H1 (cell line): ENCODE data around the gene S100G. TPM values are rescaled to one million over a fixed set of nuclear protein-coding genes. Genes with fewer than 3 reads are reported as not detected.

ENCODE experiments used
- CTCF ChIA-PET: fragments of 300-600 bp; sonication (Branson Sonifier 250); formaldehyde crosslinking; loops from one replicate; lab custom pipeline; 2021; ENCODE audit not compliant: partially characterized antibody; lab: Charles Lee
- POLR2A ChIA-PET: fragments of 300-600 bp; sonication (Branson Sonifier 250); formaldehyde crosslinking; loops from one replicate; lab custom pipeline; 2021; ENCODE audit warnings: inconsistent platforms; ENCODE audit not compliant: partially characterized antibody; lab: Charles Lee
- DNase-seq, 2 experiments: peaks; one replicate each; pipeline versions ENCODE4 v3.0.0 to v3.0.0-alpha.2; 2010 to 2022; ENCODE audit warnings: low spot score in 2 of 2, low read depth in 1 of 2, mixed read lengths in 1 of 2
- FAIRE-seq: peaks from 2 replicates; lab custom pipeline; 2011; peaks lifted over from hg19 to GRCh38; lab: Jason Lieb, UNC
- H2AFZ ChIP-seq: 2 replicates; pipeline ENCODE4 v1.8.1; 2012; ENCODE audit warnings: low read length, inconsistent platforms
- H2AK5ac ChIP-seq: 2 replicates; pipeline ENCODE4 v1.6.1; 2013; ENCODE audit warnings: low read depth, low read length
- H2BK120ac ChIP-seq: replicated peaks from 2 replicates; pipeline ENCODE3; 2013; ENCODE audit warnings: low read depth, low read length, inconsistent platforms
- H2BK12ac ChIP-seq: 2 replicates; pipeline ENCODE4 v1.6.1; 2013; ENCODE audit warnings: low read depth, low read length
- H2BK15ac ChIP-seq: 2 replicates; pipeline ENCODE4 v1.6.1; 2013; ENCODE audit warnings: low read length
- H2BK20ac ChIP-seq: 2 replicates; pipeline ENCODE4 v1.6.1; 2013; ENCODE audit warnings: low read length
- H2BK5ac ChIP-seq: 2 replicates; pipeline ENCODE4 v1.6.1; 2013; ENCODE audit warnings: low read depth, low read length
- H3K14ac ChIP-seq: 2 replicates; pipeline ENCODE4 v1.6.1; 2013; ENCODE audit warnings: inconsistent platforms; ENCODE audit not compliant: insufficient read length
- H3K18ac ChIP-seq: 2 replicates; pipeline ENCODE4 v1.6.1; 2013; ENCODE audit warnings: low read length; ENCODE audit errors: extremely low read depth
- H3K23ac ChIP-seq: 2 replicates; pipeline ENCODE4 v1.6.1; 2013; ENCODE audit warnings: inconsistent platforms; ENCODE audit not compliant: insufficient read length
- H3K23me2 ChIP-seq: 2 replicates; pipeline ENCODE4 v1.6.1; 2013; ENCODE audit warnings: low read depth, low read length
- H3K27ac ChIP-seq: 2 replicates; pipeline ENCODE4 v1.6.1; 2011; ENCODE audit warnings: low read depth, low read length, inconsistent platforms
- H3K27me3 ChIP-seq, 4 experiments: replicated peaks in 1 of 4; 1 replicate in 1 of 4; 2 replicates in 3 of 4; pipeline versions ENCODE4 v1.6.1 to v1.8.1; 2011 to 2013; ENCODE audit warnings: low read length in 3 of 4, mild to moderate bottlenecking in 3 of 4, inconsistent platforms in 2 of 4, mixed read lengths in 2 of 4, moderate library complexity in 1 of 4; ENCODE audit not compliant: control insufficient read depth in 3 of 4, insufficient read depth in 3 of 4; ENCODE audit errors: extremely low read depth in 1 of 4
- H3K36me3 ChIP-seq, 4 experiments: 2 replicates each; pipeline versions ENCODE4 v1.6.1 to v1.8.1; 2011 to 2013; ENCODE audit warnings: mild to moderate bottlenecking in 4 of 4, low read length in 3 of 4, moderate library complexity in 2 of 4, control low read depth in 1 of 4, inconsistent platforms in 1 of 4; ENCODE audit not compliant: insufficient read depth in 4 of 4, control insufficient read depth in 2 of 4
- H3K4ac ChIP-seq: replicated peaks from 2 replicates; pipeline ENCODE3; 2013; ENCODE audit warnings: low read length, low read depth, mixed read lengths, inconsistent platforms; ENCODE audit not compliant: insufficient read length
- H3K4me1 ChIP-seq, 4 experiments: replicated peaks in 1 of 4; 1 replicate in 1 of 4; 2 replicates in 3 of 4; pipeline versions ENCODE4 v1.6.1 to v1.8.1; 2011 to 2013; ENCODE audit warnings: low read length in 3 of 4, inconsistent platforms in 2 of 4, mixed read lengths in 1 of 4; ENCODE audit not compliant: insufficient read depth in 4 of 4, control insufficient read depth in 3 of 4
- H3K4me2 ChIP-seq, 2 experiments: 2 replicates each; pipeline versions ENCODE4 v1.6.1 to v1.8.1; 2011 to 2013; ENCODE audit warnings: low read depth in 2 of 2, low read length in 2 of 2, control low read depth in 1 of 2, inconsistent platforms in 1 of 2, mild to moderate bottlenecking in 1 of 2; ENCODE audit not compliant: insufficient read depth in 1 of 2
- H3K4me3 ChIP-seq, 4 experiments: fragments of 200-600, 300-600 bp in 1 of 4; sonication (generic), shearing (Covaris generic), sonication (Bioruptor Twin) in 1 of 4; 2 replicates each; pipeline versions ENCODE4 v1.5.1 to v1.8.1; 2011 to 2016; ENCODE audit warnings: low read length in 4 of 4, low read depth in 3 of 4, control low read depth in 2 of 4, inconsistent platforms in 2 of 4, mild to moderate bottlenecking in 2 of 4, mixed read lengths in 1 of 4, moderate library complexity in 1 of 4; ENCODE audit not compliant: insufficient read depth in 2 of 4; ENCODE audit errors: extremely low read depth in 1 of 4
- H3K56ac ChIP-seq: replicated peaks from 2 replicates; pipeline ENCODE3; 2013; ENCODE audit warnings: low read depth, mild to moderate bottlenecking, mixed read lengths, low read length, inconsistent platforms; ENCODE audit not compliant: insufficient read length
- H3K79me1 ChIP-seq: 2 replicates; pipeline ENCODE4 v1.6.1; 2013; ENCODE audit warnings: low read depth, low read length, control low read depth
- H3K79me2 ChIP-seq, 2 experiments: 2 replicates each; pipeline versions ENCODE4 v1.6.1 to v1.8.1; 2012 to 2013; ENCODE audit warnings: low read length in 2 of 2, mild to moderate bottlenecking in 2 of 2, inconsistent platforms in 1 of 2; ENCODE audit not compliant: insufficient read depth in 2 of 2, control insufficient read depth in 1 of 2
- H3K9ac ChIP-seq, 4 experiments: replicated peaks in 1 of 4; 1 replicate in 1 of 4; 2 replicates in 3 of 4; pipeline versions ENCODE4 v1.6.1 to v1.8.1; 2011 to 2013; ENCODE audit warnings: low read depth in 3 of 4, low read length in 3 of 4, control low read depth in 2 of 4, mild to moderate bottlenecking in 2 of 4, moderate library complexity in 2 of 4, inconsistent platforms in 1 of 4; ENCODE audit errors: extremely low read depth in 1 of 4
- H3K9me3 ChIP-seq, 2 experiments: 2 replicates each; pipeline versions ENCODE4 v1.6.1 to v1.8.1; 2012 to 2013; ENCODE audit warnings: mild to moderate bottlenecking in 2 of 2, moderate library complexity in 2 of 2, control low read depth in 1 of 2, inconsistent platforms in 1 of 2, low read depth in 1 of 2, low read length in 1 of 2, mixed read lengths in 1 of 2; ENCODE audit not compliant: insufficient read depth in 2 of 2
- H4K20me1 ChIP-seq, 2 experiments: replicated peaks in 1 of 2; 2 replicates each; pipeline versions ENCODE3 to v1.8.1; 2011 to 2013; ENCODE audit warnings: inconsistent platforms in 2 of 2, low read length in 2 of 2, mild to moderate bottlenecking in 1 of 2; ENCODE audit not compliant: insufficient read depth in 2 of 2, control insufficient read depth in 1 of 2
- H4K5ac ChIP-seq: 2 replicates; pipeline ENCODE4 v1.6.1; 2013; ENCODE audit warnings: low read length, low read depth, mixed read lengths, inconsistent platforms; ENCODE audit not compliant: insufficient read length
- H4K8ac ChIP-seq: 2 replicates; pipeline ENCODE4 v1.8.0; 2013; ENCODE audit warnings: mild to moderate bottlenecking, moderate library complexity, low read length, inconsistent platforms; ENCODE audit not compliant: insufficient read depth; ENCODE audit errors: extremely low read depth
- H4K91ac ChIP-seq: replicated peaks from 2 replicates; pipeline ENCODE3; 2013; ENCODE audit warnings: low read length, mixed read lengths, inconsistent platforms; ENCODE audit not compliant: insufficient read length
- ATF3 ChIP-seq: IDR thresholded peaks from 2 replicates; pipeline ENCODE4 v1.6.1; 2011; ENCODE audit warnings: low read depth, mild to moderate bottlenecking, low read length; ENCODE audit not compliant: insufficient read depth
- HDAC2 ChIP-seq, 2 experiments: fragments of 300-600 bp in 1 of 2; sonication (generic) in 1 of 2; IDR thresholded peaks; 2 replicates each; pipeline ENCODE4 v1.6.1; 2011 to 2012; ENCODE audit warnings: low read depth in 2 of 2, low read length in 2 of 2, mild to moderate bottlenecking in 2 of 2, moderate library complexity in 2 of 2, borderline replicate concordance in 1 of 2, inconsistent platforms in 1 of 2
- PHF8 ChIP-seq: fragments of 200-600 bp; sonication (generic); conservative IDR thresholded peaks from 2 replicates; pipeline ENCODE4 v1.7.1; 2012; ENCODE audit warnings: low read depth, mild to moderate bottlenecking, inconsistent platforms, low read length, moderate library complexity
- SP4 ChIP-seq: IDR thresholded peaks from 2 replicates; pipeline ENCODE4 v1.6.1; 2012; ENCODE audit warnings: low read length, inconsistent platforms
- TCF12 ChIP-seq: IDR thresholded peaks from 2 replicates; pipeline ENCODE4 v1.6.1; 2011; ENCODE audit warnings: low read depth, mild to moderate bottlenecking, low read length
- WGBS, 2 experiments: shearing (Covaris generic) in 1 of 2; methylation state at CpG; one replicate each; pipeline versions ENCODE4 v1.1.6 to v1.1.7; 2013 to 2015; ENCODE audit warnings: low lambda C conversion rate in 2 of 2, mixed read lengths in 2 of 2, inconsistent platforms in 1 of 2, low coverage in 1 of 2, missing lambda C conversion rate in 1 of 2; ENCODE audit not compliant: insufficient replicate concordance in 2 of 2, insufficient coverage in 1 of 2, insufficient read length in 1 of 2; ENCODE audit errors: extremely low coverage in 1 of 2, missing lambda C conversion rate in 1 of 2; 5-methylcytosine and 5-hydroxymethylcytosine counted together
- polyA plus RNA-seq, 7 experiments: library from polyadenylated mRNA; depleted of rRNA in 3 of 7; stranded (reverse) in 5 of 7; unstranded in 2 of 7; fragments of >200 nt in 5 of 7; fragments of 200-250 nt in 2 of 7; gene quantifications; 1 replicate in 5 of 7; 2 replicates in 1 of 7; 4 replicates in 1 of 7; pipeline versions ENCODE4 v1.2.1 to v1.2.3, GENCODE V29; 2011 to 2013; ENCODE audit warnings: missing spikeins in 2 of 7, mixed read lengths in 2 of 7
- total RNA-seq: library from RNA; stranded (reverse); fragmentation: NEBNext Ultra II Directional; extraction: Animal tissue kit (Norgen Biotek cat#: 25700); gene quantifications from 2 replicates; pipeline ENCODE4 v1.2.1, GENCODE V29; 2021

S100G gene
- total and polyA plus RNA-seq, 2 of the 8 experiments (the other 6 are each of a cell fraction or from before 2014, with no cell fraction given) = not detected

- H2BK12ac ChIP-seq = no peak overlapping the region
- peaks cover 2 to 42% (median 10%) of the 10 kb centered on the region in 4 experiments; a peak in 6 of 8 replicates for H3K36me3 ChIP-seq
- H3K14ac ChIP-seq = no peak overlapping the region
- no peak overlapping the region for H3K18ac ChIP-seq
- H3K4me3 ChIP-seq = no peak overlapping the region
- no peak overlapping the region for H3K4ac ChIP-seq
- H4K20me1 ChIP-seq = no peaks in the 10 kb centered on the region
- H3K4me1 ChIP-seq = no peaks in the 10 kb centered on the region
- no peak overlapping the region for H4K8ac ChIP-seq
- H3K9ac ChIP-seq = no peak overlapping the region
- no peak overlapping the region for H2BK15ac ChIP-seq
- no peak overlapping the region for H2AK5ac ChIP-seq
- FAIRE-seq (no peak), DNase-seq (no peak)
- H3K27me3 ChIP-seq = no peaks in the 10 kb centered on the region
- CTCF ChIA-PET = interaction anchor here (0.6 kb wide), 1 partner anchor 1180 kb away, joined by 4 read pairs; no protein-coding TSS in a partner anchor
- H3K79me1 ChIP-seq = no peaks in the 10 kb centered on the region
- H3K23ac ChIP-seq = no peak overlapping the region
- no peak overlapping the region for H2BK120ac ChIP-seq
- no peak overlapping the region for H4K5ac ChIP-seq
- H3K9me3 ChIP-seq = no peaks in the 10 kb centered on the region
- 94% methylated on average over 11 of the region's 11 CpGs; no CpG with 5 or more reads in 1 of the 2 experiments for WGBS, 2 experiments
- H3K23me2 ChIP-seq = no peaks in the 10 kb centered on the region
- no peak overlapping the region for H3K27ac ChIP-seq
- no peak overlapping the region for H2AFZ ChIP-seq
- no peaks in the 10 kb centered on the region for H3K79me2 ChIP-seq
- H2BK20ac ChIP-seq = no peak overlapping the region
- H4K91ac ChIP-seq = no peak overlapping the region
- H3K56ac ChIP-seq = no peak overlapping the region
- no peak overlapping the region for H2BK5ac ChIP-seq
- POLR2A ChIA-PET = no interaction called here
- H3K4me2 ChIP-seq = no peak overlapping the region
- TF ChIP-seq SP4 (no peak), TCF12 (no peak), PHF8 (no peak), ATF3 (no peak), HDAC2 (IDR thresholded peaks at IDR 0.05; ENCODE audit: borderline replicate concordance in 1 of 2, low read depth in 2 of 2, low read length in 2 of 2) (no peak)
Observed at GRCh38 chrX:16678689-16679088, 28.7 kb downstream of the S100G start.
